22Rv1 (cell line): ENCODE measurements around the gene SCN4A.

ENCODE experiments used
- CTCF ChIP-seq: fragments of 450-650 bp; IDR thresholded peaks from 2 replicates; pipeline ENCODE4 v1.5.1; 2017; ENCODE audit warnings: mild to moderate bottlenecking
- ZFX ChIP-seq: fragments of 450-650 bp; IDR thresholded peaks from 2 replicates; pipeline ENCODE4 v1.6.1; 2017; ENCODE audit warnings: antibody characterized with exemption, borderline replicate concordance

- TF ChIP-seq CTCF (peak; percentile 72), ZFX (no peak)
These were observed 61.0 kb downstream of the SCN4A start for GRCh38 chr17:63911657-63912100.
